H1 (cell line): ENCODE results near the gene SYT14. TPM values are rescaled to one million over a fixed set of nuclear protein-coding genes. Genes with fewer than 3 reads are reported as not detected.

Source experiments
- CTCF ChIA-PET: fragments of 300-600 bp; sonication (Branson Sonifier 250); formaldehyde crosslinking; loops from one replicate; lab custom pipeline; 2021; ENCODE audit not compliant: partially characterized antibody; lab: Charles Lee
- POLR2A ChIA-PET: fragments of 300-600 bp; sonication (Branson Sonifier 250); formaldehyde crosslinking; loops from one replicate; lab custom pipeline; 2021; ENCODE audit warnings: inconsistent platforms; ENCODE audit not compliant: partially characterized antibody; lab: Charles Lee
- DNase-seq, 2 experiments: peaks; one replicate each; pipeline versions ENCODE4 v3.0.0 to v3.0.0-alpha.2; 2010 to 2022; ENCODE audit warnings: low spot score in 2 of 2, low read depth in 1 of 2, mixed read lengths in 1 of 2
- FAIRE-seq: peaks from 2 replicates; lab custom pipeline; 2011; peaks lifted over from hg19 to GRCh38; lab: Jason Lieb, UNC
- H2AFZ ChIP-seq: 2 replicates; pipeline ENCODE4 v1.8.1; 2012; ENCODE audit warnings: low read length, inconsistent platforms
- H2AK5ac ChIP-seq: 2 replicates; pipeline ENCODE4 v1.6.1; 2013; ENCODE audit warnings: low read depth, low read length
- H2BK120ac ChIP-seq: replicated peaks from 2 replicates; pipeline ENCODE3; 2013; ENCODE audit warnings: low read depth, low read length, inconsistent platforms
- H2BK12ac ChIP-seq: 2 replicates; pipeline ENCODE4 v1.6.1; 2013; ENCODE audit warnings: low read depth, low read length
- H2BK15ac ChIP-seq: 2 replicates; pipeline ENCODE4 v1.6.1; 2013; ENCODE audit warnings: low read length
- H2BK20ac ChIP-seq: 2 replicates; pipeline ENCODE4 v1.6.1; 2013; ENCODE audit warnings: low read length
- H2BK5ac ChIP-seq: 2 replicates; pipeline ENCODE4 v1.6.1; 2013; ENCODE audit warnings: low read depth, low read length
- H3K14ac ChIP-seq: 2 replicates; pipeline ENCODE4 v1.6.1; 2013; ENCODE audit warnings: inconsistent platforms; ENCODE audit not compliant: insufficient read length
- H3K18ac ChIP-seq: 2 replicates; pipeline ENCODE4 v1.6.1; 2013; ENCODE audit warnings: low read length; ENCODE audit errors: extremely low read depth
- H3K23ac ChIP-seq: 2 replicates; pipeline ENCODE4 v1.6.1; 2013; ENCODE audit warnings: inconsistent platforms; ENCODE audit not compliant: insufficient read length
- H3K23me2 ChIP-seq: 2 replicates; pipeline ENCODE4 v1.6.1; 2013; ENCODE audit warnings: low read depth, low read length
- H3K27ac ChIP-seq: 2 replicates; pipeline ENCODE4 v1.6.1; 2011; ENCODE audit warnings: low read depth, low read length, inconsistent platforms
- H3K27me3 ChIP-seq, 4 experiments: replicated peaks in 1 of 4; 1 replicate in 1 of 4; 2 replicates in 3 of 4; pipeline versions ENCODE4 v1.6.1 to v1.8.1; 2011 to 2013; ENCODE audit warnings: low read length in 3 of 4, mild to moderate bottlenecking in 3 of 4, inconsistent platforms in 2 of 4, mixed read lengths in 2 of 4, moderate library complexity in 1 of 4; ENCODE audit not compliant: control insufficient read depth in 3 of 4, insufficient read depth in 3 of 4; ENCODE audit errors: extremely low read depth in 1 of 4
- H3K36me3 ChIP-seq, 4 experiments: 2 replicates each; pipeline versions ENCODE4 v1.6.1 to v1.8.1; 2011 to 2013; ENCODE audit warnings: mild to moderate bottlenecking in 4 of 4, low read length in 3 of 4, moderate library complexity in 2 of 4, control low read depth in 1 of 4, inconsistent platforms in 1 of 4; ENCODE audit not compliant: insufficient read depth in 4 of 4, control insufficient read depth in 2 of 4
- H3K4ac ChIP-seq: replicated peaks from 2 replicates; pipeline ENCODE3; 2013; ENCODE audit warnings: low read length, low read depth, mixed read lengths, inconsistent platforms; ENCODE audit not compliant: insufficient read length
- H3K4me1 ChIP-seq, 4 experiments: replicated peaks in 1 of 4; 1 replicate in 1 of 4; 2 replicates in 3 of 4; pipeline versions ENCODE4 v1.6.1 to v1.8.1; 2011 to 2013; ENCODE audit warnings: low read length in 3 of 4, inconsistent platforms in 2 of 4, mixed read lengths in 1 of 4; ENCODE audit not compliant: insufficient read depth in 4 of 4, control insufficient read depth in 3 of 4
- H3K4me2 ChIP-seq, 2 experiments: 2 replicates each; pipeline versions ENCODE4 v1.6.1 to v1.8.1; 2011 to 2013; ENCODE audit warnings: low read depth in 2 of 2, low read length in 2 of 2, control low read depth in 1 of 2, inconsistent platforms in 1 of 2, mild to moderate bottlenecking in 1 of 2; ENCODE audit not compliant: insufficient read depth in 1 of 2
- H3K4me3 ChIP-seq, 4 experiments: fragments of 200-600, 300-600 bp in 1 of 4; sonication (generic), shearing (Covaris generic), sonication (Bioruptor Twin) in 1 of 4; 2 replicates each; pipeline versions ENCODE4 v1.5.1 to v1.8.1; 2011 to 2016; ENCODE audit warnings: low read length in 4 of 4, low read depth in 3 of 4, control low read depth in 2 of 4, inconsistent platforms in 2 of 4, mild to moderate bottlenecking in 2 of 4, mixed read lengths in 1 of 4, moderate library complexity in 1 of 4; ENCODE audit not compliant: insufficient read depth in 2 of 4; ENCODE audit errors: extremely low read depth in 1 of 4
- H3K56ac ChIP-seq: replicated peaks from 2 replicates; pipeline ENCODE3; 2013; ENCODE audit warnings: low read depth, mild to moderate bottlenecking, mixed read lengths, low read length, inconsistent platforms; ENCODE audit not compliant: insufficient read length
- H3K79me1 ChIP-seq: 2 replicates; pipeline ENCODE4 v1.6.1; 2013; ENCODE audit warnings: low read depth, low read length, control low read depth
- H3K79me2 ChIP-seq, 2 experiments: 2 replicates each; pipeline versions ENCODE4 v1.6.1 to v1.8.1; 2012 to 2013; ENCODE audit warnings: low read length in 2 of 2, mild to moderate bottlenecking in 2 of 2, inconsistent platforms in 1 of 2; ENCODE audit not compliant: insufficient read depth in 2 of 2, control insufficient read depth in 1 of 2
- H3K9ac ChIP-seq, 4 experiments: replicated peaks in 1 of 4; 1 replicate in 1 of 4; 2 replicates in 3 of 4; pipeline versions ENCODE4 v1.6.1 to v1.8.1; 2011 to 2013; ENCODE audit warnings: low read depth in 3 of 4, low read length in 3 of 4, control low read depth in 2 of 4, mild to moderate bottlenecking in 2 of 4, moderate library complexity in 2 of 4, inconsistent platforms in 1 of 4; ENCODE audit errors: extremely low read depth in 1 of 4
- H3K9me3 ChIP-seq, 2 experiments: 2 replicates each; pipeline versions ENCODE4 v1.6.1 to v1.8.1; 2012 to 2013; ENCODE audit warnings: mild to moderate bottlenecking in 2 of 2, moderate library complexity in 2 of 2, control low read depth in 1 of 2, inconsistent platforms in 1 of 2, low read depth in 1 of 2, low read length in 1 of 2, mixed read lengths in 1 of 2; ENCODE audit not compliant: insufficient read depth in 2 of 2
- H4K20me1 ChIP-seq, 2 experiments: replicated peaks in 1 of 2; 2 replicates each; pipeline versions ENCODE3 to v1.8.1; 2011 to 2013; ENCODE audit warnings: inconsistent platforms in 2 of 2, low read length in 2 of 2, mild to moderate bottlenecking in 1 of 2; ENCODE audit not compliant: insufficient read depth in 2 of 2, control insufficient read depth in 1 of 2
- H4K5ac ChIP-seq: 2 replicates; pipeline ENCODE4 v1.6.1; 2013; ENCODE audit warnings: low read length, low read depth, mixed read lengths, inconsistent platforms; ENCODE audit not compliant: insufficient read length
- H4K8ac ChIP-seq: 2 replicates; pipeline ENCODE4 v1.8.0; 2013; ENCODE audit warnings: mild to moderate bottlenecking, moderate library complexity, low read length, inconsistent platforms; ENCODE audit not compliant: insufficient read depth; ENCODE audit errors: extremely low read depth
- H4K91ac ChIP-seq: replicated peaks from 2 replicates; pipeline ENCODE3; 2013; ENCODE audit warnings: low read length, mixed read lengths, inconsistent platforms; ENCODE audit not compliant: insufficient read length
- BRCA1 ChIP-seq: IDR thresholded peaks from 2 replicates; pipeline ENCODE4 v1.6.1; 2012; ENCODE audit warnings: low read depth, low read length, improper control_type of control experiment
- CHD2 ChIP-seq: IDR thresholded peaks from 2 replicates; pipeline ENCODE4 v1.6.1; 2012; ENCODE audit warnings: low read length, improper control_type of control experiment
- CREB1 ChIP-seq: IDR thresholded peaks from 2 replicates; pipeline ENCODE4 v1.6.1; 2012; ENCODE audit warnings: inconsistent platforms
- EZH2 ChIP-seq: fragments of 200-600 bp; sonication (generic); IDR thresholded peaks from 2 replicates; pipeline ENCODE4 v1.7.1; 2012; ENCODE audit warnings: low read depth, mild to moderate bottlenecking, moderate library complexity, low read length, inconsistent platforms; ENCODE audit not compliant: severe bottlenecking
- JUND ChIP-seq: IDR thresholded peaks from 2 replicates; pipeline ENCODE4 v1.6.1; 2011; ENCODE audit warnings: mild to moderate bottlenecking, improper control_type of control experiment, low read length
- KDM5A ChIP-seq: fragments of 200-600 bp; IDR thresholded peaks from 2 replicates; pipeline ENCODE4 v1.7.1; 2012; ENCODE audit warnings: mild to moderate bottlenecking, low read length, inconsistent platforms, mixed read lengths
- PHF8 ChIP-seq: fragments of 200-600 bp; sonication (generic); conservative IDR thresholded peaks from 2 replicates; pipeline ENCODE4 v1.7.1; 2012; ENCODE audit warnings: low read depth, mild to moderate bottlenecking, inconsistent platforms, low read length, moderate library complexity
- POLR2A ChIP-seq, 2 experiments: IDR thresholded peaks; 1 replicate in 1 of 2; 2 replicates in 1 of 2; pipeline ENCODE4 v1.6.1; 2011; ENCODE audit warnings: low read depth in 2 of 2, low read length in 2 of 2, mild to moderate bottlenecking in 2 of 2; ENCODE audit errors: control extremely low read depth in 1 of 2
- POU5F1 ChIP-seq: IDR thresholded peaks from 2 replicates; pipeline ENCODE4 v1.6.1; 2011; ENCODE audit warnings: low read depth, mild to moderate bottlenecking, low read length, moderate library complexity
- RXRA ChIP-seq: IDR thresholded peaks from 2 replicates; pipeline ENCODE4 v1.6.1; 2011; ENCODE audit warnings: low read depth, mild to moderate bottlenecking, low read length, moderate library complexity; ENCODE audit not compliant: insufficient read depth
- SP1 ChIP-seq: IDR thresholded peaks from 2 replicates; pipeline ENCODE4 v1.6.1; 2011; ENCODE audit warnings: low read depth, low read length
- TAF7 ChIP-seq: optimal IDR thresholded peaks from 2 replicates; pipeline ENCODE3; 2011; ENCODE audit warnings: low read depth, mild to moderate bottlenecking, inconsistent platforms, low read length, moderate library complexity, borderline replicate concordance
- TCF12 ChIP-seq: IDR thresholded peaks from 2 replicates; pipeline ENCODE4 v1.6.1; 2011; ENCODE audit warnings: low read depth, mild to moderate bottlenecking, low read length
- TEAD4 ChIP-seq: IDR thresholded peaks from 2 replicates; pipeline ENCODE4 v1.6.1; 2012; ENCODE audit warnings: low read depth, low read length, inconsistent platforms, mixed read lengths
- WGBS, 2 experiments: shearing (Covaris generic) in 1 of 2; methylation state at CpG; one replicate each; pipeline versions ENCODE4 v1.1.6 to v1.1.7; 2013 to 2015; ENCODE audit warnings: low lambda C conversion rate in 2 of 2, mixed read lengths in 2 of 2, inconsistent platforms in 1 of 2, low coverage in 1 of 2, missing lambda C conversion rate in 1 of 2; ENCODE audit not compliant: insufficient replicate concordance in 2 of 2, insufficient coverage in 1 of 2, insufficient read length in 1 of 2; ENCODE audit errors: extremely low coverage in 1 of 2, missing lambda C conversion rate in 1 of 2; 5-methylcytosine and 5-hydroxymethylcytosine counted together
- polyA plus RNA-seq, 7 experiments: library from polyadenylated mRNA; depleted of rRNA in 3 of 7; stranded (reverse) in 5 of 7; unstranded in 2 of 7; fragments of >200 nt in 5 of 7; fragments of 200-250 nt in 2 of 7; gene quantifications; 1 replicate in 5 of 7; 2 replicates in 1 of 7; 4 replicates in 1 of 7; pipeline versions ENCODE4 v1.2.1 to v1.2.3, GENCODE V29; 2011 to 2013; ENCODE audit warnings: missing spikeins in 2 of 7, mixed read lengths in 2 of 7
- total RNA-seq: library from RNA; stranded (reverse); fragmentation: NEBNext Ultra II Directional; extraction: Animal tissue kit (Norgen Biotek cat#: 25700); gene quantifications from 2 replicates; pipeline ENCODE4 v1.2.1, GENCODE V29; 2021
- TF ChIP-seq, protein P1 (sequence below): IDR thresholded peaks from 2 replicates; pipeline ENCODE4 v1.6.1; 2011; ENCODE audit warnings: low read depth, mild to moderate bottlenecking, low read length; ENCODE audit not compliant: insufficient read depth

Gene SYT14
- total and polyA plus RNA-seq, 2 of the 8 experiments (the other 6 are each of a cell fraction or from before 2014, with no cell fraction given): 2.3 to 18.4 TPM

DNA sequence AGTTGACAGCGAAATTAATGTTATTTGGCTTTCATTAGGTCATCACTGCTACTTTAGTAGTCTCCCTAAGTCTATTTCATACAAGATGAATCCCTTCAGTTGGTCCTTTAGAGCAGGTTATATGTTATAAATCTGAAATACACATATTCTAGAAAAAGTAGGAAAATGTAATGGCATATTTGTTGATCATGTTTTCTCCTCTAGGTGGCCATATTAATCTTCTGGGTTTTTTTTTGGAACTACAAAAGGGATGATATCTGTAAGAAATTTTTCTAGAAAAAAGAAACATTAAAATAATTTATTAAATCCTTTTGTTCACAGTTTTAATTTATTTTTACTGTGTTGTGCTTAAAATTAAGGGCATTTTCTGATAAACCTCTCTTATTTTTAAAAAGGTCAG lies 87.9 kb downstream of the SYT14 start:
- Histone ChIP-seq H3K4ac (no peak overlapping the region), H2BK5ac (no peak overlapping the region), H3K4me2 (no peak overlapping the region), H3K79me1 (no peaks in the 10 kb centered on the region), H3K18ac (no peak overlapping the region), H4K5ac (no peak overlapping the region), H3K23me2 (no peaks in the 10 kb centered on the region), H3K56ac (no peak overlapping the region), H4K91ac (no peak overlapping the region), H3K36me3 (peaks cover 0 to 3% (median 0%) of the 10 kb centered on the region in 4 experiments; a peak in 1 of 8 replicates), H3K79me2 (no peaks in the 10 kb centered on the region), H4K20me1 (no peaks in the 10 kb centered on the region), H2AK5ac (no peak overlapping the region), H3K27me3 (no peaks in the 10 kb centered on the region), H2BK12ac (no peak overlapping the region), H3K4me3 (no peak overlapping the region), H3K9me3 (no peaks in the 10 kb centered on the region), H3K9ac (no peak overlapping the region), H3K14ac (no peak overlapping the region), H4K8ac (no peak overlapping the region), H3K4me1 (no peaks in the 10 kb centered on the region), H2BK120ac (no peak overlapping the region), H3K27ac (no peak overlapping the region), H2AFZ (no peak overlapping the region), H2BK20ac (no peak overlapping the region), H2BK15ac (no peak overlapping the region), H3K23ac (no peak overlapping the region)
- DNase-seq (no peak), FAIRE-seq (no peak)
- WGBS, 2 experiments: 97% methylated on average over 1 of the region's 1 CpG; no CpG with 5 or more reads in 1 of the 2 experiments
- POLR2A ChIA-PET: no interaction called here
- CTCF ChIA-PET: interaction anchor here (0.7 to 2.0 kb wide), 12 partner anchors 12 to 1502 kb away, joined by 3 to 9 read pairs (median 4); no protein-coding TSS in a partner anchor
- TF ChIP-seq TEAD4: no peak
- no peak for TF ChIP-seq CREB1
- TF ChIP-seq TCF12: no peak
- TF ChIP-seq PHF8: no peak
- no peak for TF ChIP-seq BRCA1
- no peak for TF ChIP-seq RXRA
- TF ChIP-seq JUND: no peak
- no peak for TF ChIP-seq CHD2
- no peak for TF ChIP-seq SP1
- TF ChIP-seq POU5F1: no peak
- no peak for TF ChIP-seq TAF7
- no peak for TF ChIP-seq KDM5A
- TF ChIP-seq EZH2: no peak
- no peak for TF ChIP-seq POLR2A (IDR thresholded peaks at IDR 0.05; ENCODE audit: control extremely low read depth in 1 of 2, low read depth in 2 of 2, low read length in 2 of 2)
- TF ChIP-seq, protein P1, sequence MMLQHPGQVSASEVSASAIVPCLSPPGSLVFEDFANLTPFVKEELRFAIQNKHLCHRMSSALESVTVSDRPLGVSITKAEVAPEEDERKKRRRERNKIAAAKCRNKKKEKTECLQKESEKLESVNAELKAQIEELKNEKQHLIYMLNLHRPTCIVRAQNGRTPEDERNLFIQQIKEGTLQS: no peak
